SHP77 (cell line): ENCODE results near the gene XPNPEP2.

Experiments
- DNase-seq, 2 experiments: peaks; one replicate each; lab custom pipeline; 2025; lab: John Stamatoyannopoulos, UW

XPNPEP2 gene

GRCh38 chrX:129780441-129781105 is 41.8 kb downstream of the XPNPEP2 start:
- no peak for DNase-seq

- DNase-seq = no peak
These were observed 42.4 kb downstream of the XPNPEP2 start for GRCh38 chrX:129781134-129781672.

GRCh38 chrX:129781680-129782495 is 43.1 kb downstream of the XPNPEP2 start:
- DNase-seq = no peak

GRCh38 chrX:129782706-129783105 is 43.9 kb downstream of the XPNPEP2 start:
- no peak for DNase-seq

GRCh38 chrX:129783291-129783713 is 44.5 kb downstream of the XPNPEP2 start:
- DNase-seq = no peak

- no peak for DNase-seq
These were observed 45.6 kb downstream of the XPNPEP2 start for GRCh38 chrX:129784371-129784770.

GRCh38 chrX:129785160-129785947 is 46.6 kb downstream of the XPNPEP2 start:
- DNase-seq = no peak

- DNase-seq = no peak
These were observed 47.5 kb downstream of the XPNPEP2 start for GRCh38 chrX:129786210-129786651.

GRCh38 chrX:129787336-129788055 is 48.7 kb downstream of the XPNPEP2 start:
- no peak for DNase-seq

- DNase-seq = no peak
These were observed 49.7 kb downstream of the XPNPEP2 start for GRCh38 chrX:129788527-129788926.

- no peak for DNase-seq
These were observed 51.4 kb downstream of the XPNPEP2 start for GRCh38 chrX:129790146-129790545.

GRCh38 chrX:129790808-129791207 is 52.0 kb downstream of the XPNPEP2 start:
- DNase-seq = no peak

GRCh38 chrX:129791336-129791735 is 52.6 kb downstream of the XPNPEP2 start:
- DNase-seq = no peak

GRCh38 chrX:129791961-129792570 is 53.3 kb downstream of the XPNPEP2 start:
- DNase-seq = peak in 1 of 2 experiments; percentile 12

- DNase-seq = no peak
These were observed 54.0 kb downstream of the XPNPEP2 start for GRCh38 chrX:129792586-129793291.

- peak; percentile 57 to 82 for DNase-seq
These were observed 54.9 kb downstream of the XPNPEP2 start for GRCh38 chrX:129793604-129794191.

GRCh38 chrX:129795584-129795983 is 56.8 kb downstream of the XPNPEP2 start:
- DNase-seq = no peak

GRCh38 chrX:129797251-129797906 is 58.6 kb downstream of the XPNPEP2 start:
- no peak for DNase-seq

GRCh38 chrX:129798456-129798855 is 59.7 kb downstream of the XPNPEP2 start:
- no peak for DNase-seq
